Nephron (organoid): Measurements from ENCODE around the gene SLC6A6.

Experiments
- H3K27ac Mint-ChIP-seq, 3 experiments: 2 replicates each; pipeline ENCODE4 v1.8.0; 2020; ENCODE audit warnings: mixed read lengths in 3 of 3, mild to moderate bottlenecking in 2 of 3, moderate library complexity in 1 of 3
- H3K27me3 Mint-ChIP-seq: 2 replicates; pipeline ENCODE4 v1.8.0; 2021; ENCODE audit warnings: low read depth, mild to moderate bottlenecking, moderate library complexity, mixed read lengths
- H3K36me3 Mint-ChIP-seq: 2 replicates; pipeline ENCODE4 v1.8.0; 2020; ENCODE audit warnings: low read depth, mixed read lengths
- H3K4me1 Mint-ChIP-seq: 2 replicates; pipeline ENCODE4 v1.8.0; 2020; ENCODE audit warnings: mixed read lengths
- H3K4me3 Mint-ChIP-seq, 3 experiments: 2 replicates each; pipeline ENCODE4 v1.8.0; 2020; ENCODE audit warnings: mild to moderate bottlenecking in 3 of 3, mixed read lengths in 3 of 3, moderate library complexity in 2 of 3
- H3K9me3 Mint-ChIP-seq: 2 replicates; pipeline ENCODE4 v1.8.0; 2020; ENCODE audit warnings: mixed read lengths
- TF ChIP-seq, protein P1 (sequence below), 3 experiments: fragments of 200-600 bp; sonication (generic); IDR thresholded peaks; one replicate each; pipeline ENCODE4 v1.5.0; 2021; ENCODE audit warnings: antibody characterized with exemption in 3 of 3; ENCODE audit not compliant: unreplicated experiment in 3 of 3

The SLC6A6 gene

DNA sequence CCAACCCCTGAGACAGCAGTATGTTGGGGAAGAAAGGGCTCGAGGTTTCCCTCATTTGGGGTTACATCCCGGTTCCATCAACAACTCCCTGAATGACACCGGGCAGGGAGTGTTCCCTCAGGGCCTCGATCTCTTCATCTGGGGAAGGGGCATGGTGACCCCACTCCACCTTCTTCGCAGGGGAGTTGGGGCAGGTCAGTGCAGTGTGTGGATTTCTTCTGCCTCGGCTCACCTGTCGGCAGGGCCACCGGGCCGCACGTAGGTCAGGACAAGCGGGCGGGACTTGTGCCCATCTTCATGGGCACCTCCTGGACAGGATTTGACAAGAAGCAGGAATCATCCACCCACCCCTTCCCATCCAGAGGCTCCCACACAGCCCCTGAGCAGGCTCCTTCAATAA is 120.4 kb downstream of the SLC6A6 start:
- Mint-ChIP-seq H3K9me3 (no peaks in the 10 kb centered on the region), H3K27me3 (peaks cover 8% of the 10 kb centered on the region), H3K27ac (peak overlapping the region in 1 of 3 experiments; percentile 0), H3K4me3 (no peak overlapping the region), H3K4me1 (peaks cover 42% of the 10 kb centered on the region), H3K36me3 (no peaks in the 10 kb centered on the region)
- TF ChIP-seq, protein P1, sequence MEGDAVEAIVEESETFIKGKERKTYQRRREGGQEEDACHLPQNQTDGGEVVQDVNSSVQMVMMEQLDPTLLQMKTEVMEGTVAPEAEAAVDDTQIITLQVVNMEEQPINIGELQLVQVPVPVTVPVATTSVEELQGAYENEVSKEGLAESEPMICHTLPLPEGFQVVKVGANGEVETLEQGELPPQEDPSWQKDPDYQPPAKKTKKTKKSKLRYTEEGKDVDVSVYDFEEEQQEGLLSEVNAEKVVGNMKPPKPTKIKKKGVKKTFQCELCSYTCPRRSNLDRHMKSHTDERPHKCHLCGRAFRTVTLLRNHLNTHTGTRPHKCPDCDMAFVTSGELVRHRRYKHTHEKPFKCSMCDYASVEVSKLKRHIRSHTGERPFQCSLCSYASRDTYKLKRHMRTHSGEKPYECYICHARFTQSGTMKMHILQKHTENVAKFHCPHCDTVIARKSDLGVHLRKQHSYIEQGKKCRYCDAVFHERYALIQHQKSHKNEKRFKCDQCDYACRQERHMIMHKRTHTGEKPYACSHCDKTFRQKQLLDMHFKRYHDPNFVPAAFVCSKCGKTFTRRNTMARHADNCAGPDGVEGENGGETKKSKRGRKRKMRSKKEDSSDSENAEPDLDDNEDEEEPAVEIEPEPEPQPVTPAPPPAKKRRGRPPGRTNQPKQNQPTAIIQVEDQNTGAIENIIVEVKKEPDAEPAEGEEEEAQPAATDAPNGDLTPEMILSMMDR (IDR thresholded peaks at IDR 0.05; ENCODE audit: unreplicated experiment in 3 of 3): no peak

DNA sequence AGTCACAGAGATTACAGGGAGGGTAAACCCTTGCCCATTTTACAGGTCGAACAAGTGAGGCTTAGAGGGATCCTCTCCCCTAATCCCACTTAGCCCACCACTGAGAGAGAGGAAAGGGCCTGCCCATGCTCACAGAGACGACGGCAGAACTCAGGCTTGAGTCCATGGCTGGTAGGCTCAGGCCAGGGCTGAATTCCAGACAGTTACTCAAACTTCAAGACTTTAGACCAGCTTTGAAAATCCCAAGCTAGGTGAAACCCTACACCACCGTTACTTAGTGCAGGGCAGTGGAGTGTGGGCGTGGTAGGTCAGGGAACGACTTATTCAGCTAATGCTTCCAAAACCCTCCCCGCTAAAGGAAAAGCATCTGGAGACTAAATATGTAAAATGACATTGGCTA is 121.4 kb downstream of the SLC6A6 start:
- Mint-ChIP-seq H3K27ac (no peak overlapping the region), H3K4me1 (peaks cover 42% of the 10 kb centered on the region), H3K4me3 (peak overlapping the region in 1 of 3 experiments; percentile 45), H3K27me3 (peaks cover 8% of the 10 kb centered on the region), H3K36me3 (no peaks in the 10 kb centered on the region), H3K9me3 (no peaks in the 10 kb centered on the region)
- TF ChIP-seq, protein P1 (IDR thresholded peaks at IDR 0.05; ENCODE audit: unreplicated experiment in 3 of 3): no peak

DNA sequence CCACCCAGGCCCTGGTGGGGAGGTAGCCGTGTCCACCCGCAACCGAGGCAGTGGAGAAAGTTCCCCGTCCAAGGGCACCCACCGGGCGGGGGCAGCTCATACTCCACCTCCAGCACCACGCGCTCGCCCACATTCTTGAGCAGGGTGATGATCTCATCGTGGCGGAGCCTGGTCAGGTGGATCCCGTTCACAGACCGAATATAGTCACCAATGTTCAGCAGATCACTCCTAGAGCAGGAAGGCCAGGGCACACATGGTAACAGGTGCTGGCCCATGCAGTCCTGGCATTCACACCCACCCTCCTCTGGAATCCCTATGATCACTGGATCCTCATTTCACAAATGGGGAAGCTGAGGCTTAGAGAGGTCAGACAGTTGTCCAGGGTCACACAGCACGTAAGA is 121.9 kb downstream of the SLC6A6 start:
- H3K27me3 Mint-ChIP-seq: peaks cover 8% of the 10 kb centered on the region
- TF ChIP-seq, protein P1 (IDR thresholded peaks at IDR 0.05; ENCODE audit: unreplicated experiment in 3 of 3): no peak
- H3K9me3 Mint-ChIP-seq: no peaks in the 10 kb centered on the region

DNA sequence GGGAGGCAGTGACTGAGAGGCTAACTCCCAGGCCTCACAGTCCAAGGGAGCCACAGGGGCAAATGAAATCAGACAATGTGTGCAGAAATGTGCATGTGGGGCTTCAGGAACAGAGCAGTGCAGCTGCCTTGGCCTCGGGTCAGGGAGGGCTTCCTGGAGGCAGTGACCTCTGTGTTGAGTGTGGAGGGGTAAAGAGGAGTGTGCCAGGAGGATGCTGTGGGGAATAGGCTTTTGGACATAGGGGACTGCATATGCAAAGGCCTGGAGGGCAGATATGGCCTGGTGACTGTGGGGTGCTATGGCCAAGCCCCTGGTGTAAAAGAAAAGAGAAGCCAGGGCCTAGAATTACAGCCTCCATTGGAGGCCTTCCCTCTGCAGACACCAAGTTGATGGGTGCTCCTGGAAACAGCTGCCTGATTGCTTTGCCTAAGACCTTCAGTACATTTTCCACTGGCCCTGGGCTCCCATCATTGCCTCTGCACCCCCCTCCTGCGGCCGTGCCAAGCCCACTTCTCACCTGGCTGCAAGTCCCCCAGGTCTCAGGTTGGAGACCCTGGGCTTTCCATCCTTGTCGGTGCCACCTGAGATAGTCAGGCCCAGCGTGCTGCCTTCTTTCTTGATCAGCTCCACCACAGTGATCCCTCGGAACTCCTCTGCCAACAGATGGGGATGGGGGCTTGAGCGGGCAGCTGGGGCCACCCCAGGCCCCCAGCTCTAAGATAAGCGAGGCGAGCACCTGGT is 122.7 kb downstream of the SLC6A6 start:
- H3K4me3 Mint-ChIP-seq: peak overlapping the region in 2 of 3 experiments; percentile 16 to 29
- H3K36me3 Mint-ChIP-seq: no peaks in the 10 kb centered on the region
- peaks cover 10% of the 10 kb centered on the region for H3K27me3 Mint-ChIP-seq
- H3K4me1 Mint-ChIP-seq: peaks cover 42% of the 10 kb centered on the region
- no peak overlapping the region for H3K27ac Mint-ChIP-seq
- peaks cover under 1% of the 10 kb centered on the region for H3K9me3 Mint-ChIP-seq
- TF ChIP-seq, protein P1 (IDR thresholded peaks at IDR 0.05; ENCODE audit: unreplicated experiment in 3 of 3): no peak

More for the DNA sequence above, 121.9 kb downstream of the SLC6A6 start:
- Mint-ChIP-seq H3K27ac (no peak overlapping the region), H3K4me1 (peaks cover 42% of the 10 kb centered on the region), H3K36me3 (no peaks in the 10 kb centered on the region), H3K4me3 (peak overlapping the region in 1 of 3 experiments; percentile 29)

DNA sequence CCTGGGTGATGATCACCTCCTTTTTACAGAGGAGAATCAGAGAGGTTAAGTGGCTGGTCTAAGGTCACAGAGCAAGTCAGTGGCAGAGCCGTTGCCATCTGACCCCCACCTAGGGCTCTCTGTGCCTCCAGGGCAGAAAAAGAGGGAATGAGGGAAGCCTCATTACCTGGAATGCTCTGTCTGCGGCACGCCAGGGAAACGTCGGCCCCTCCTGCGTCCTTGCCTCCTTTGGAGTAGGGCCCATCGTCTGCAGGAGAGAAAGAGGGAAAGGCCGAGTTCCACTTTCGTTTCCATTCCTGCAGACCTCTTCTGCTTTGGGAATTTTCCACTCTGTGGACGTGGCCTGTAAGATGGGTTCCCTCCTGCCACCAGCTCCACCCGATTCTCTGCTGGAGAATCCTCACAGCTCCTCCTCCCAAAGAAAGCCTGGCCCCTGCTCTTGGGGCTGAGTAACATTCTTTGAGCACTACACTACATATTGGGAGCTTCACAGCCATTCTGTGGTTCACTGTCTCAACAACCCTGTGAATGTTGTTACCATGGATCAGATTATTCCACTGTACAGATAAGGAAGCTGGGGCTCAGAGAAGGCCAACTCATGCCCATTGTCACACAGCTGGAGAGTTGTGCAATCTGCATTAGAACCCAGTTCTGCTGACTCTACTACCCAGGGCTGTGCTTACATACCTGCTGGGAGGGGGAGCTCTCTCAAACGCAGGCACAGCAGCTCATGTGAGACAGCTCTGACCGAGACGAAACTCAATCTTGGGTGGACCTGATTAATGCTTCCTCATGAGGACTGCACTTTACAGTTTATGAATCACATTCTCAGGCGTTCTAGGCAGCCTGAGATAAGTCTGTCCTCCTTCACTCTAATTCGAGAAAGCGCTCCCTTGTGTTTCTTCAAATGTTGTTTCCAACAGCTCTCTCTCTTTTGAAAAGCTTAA is 123.6 kb downstream of the SLC6A6 start:
- peaks cover 10% of the 10 kb centered on the region for H3K27me3 Mint-ChIP-seq
- peaks cover 3% of the 10 kb centered on the region for H3K9me3 Mint-ChIP-seq
- peaks cover 36% of the 10 kb centered on the region for H3K4me1 Mint-ChIP-seq
- no peaks in the 10 kb centered on the region for H3K36me3 Mint-ChIP-seq
- TF ChIP-seq, protein P1 (IDR thresholded peaks at IDR 0.05; ENCODE audit: unreplicated experiment in 3 of 3): no peak
- H3K4me3 Mint-ChIP-seq: peak overlapping the region in 2 of 3 experiments; percentile 5 to 37
- H3K27ac Mint-ChIP-seq: peak overlapping the region in 1 of 3 experiments; percentile 61
